Fibroblast of skin of abdomen (primary cell): Measurements from ENCODE around the gene ALPG.
"Not testable (repeated sequence)": the region's sequence is repeated elsewhere in the genome, so short reads cannot be mapped to it uniquely, and the experiment has no call there.

Experiments used
- DNase-seq: peaks from one replicate; pipeline ENCODE4 v3.0.0-alpha.2; 2013

Gene ALPG

DNA sequence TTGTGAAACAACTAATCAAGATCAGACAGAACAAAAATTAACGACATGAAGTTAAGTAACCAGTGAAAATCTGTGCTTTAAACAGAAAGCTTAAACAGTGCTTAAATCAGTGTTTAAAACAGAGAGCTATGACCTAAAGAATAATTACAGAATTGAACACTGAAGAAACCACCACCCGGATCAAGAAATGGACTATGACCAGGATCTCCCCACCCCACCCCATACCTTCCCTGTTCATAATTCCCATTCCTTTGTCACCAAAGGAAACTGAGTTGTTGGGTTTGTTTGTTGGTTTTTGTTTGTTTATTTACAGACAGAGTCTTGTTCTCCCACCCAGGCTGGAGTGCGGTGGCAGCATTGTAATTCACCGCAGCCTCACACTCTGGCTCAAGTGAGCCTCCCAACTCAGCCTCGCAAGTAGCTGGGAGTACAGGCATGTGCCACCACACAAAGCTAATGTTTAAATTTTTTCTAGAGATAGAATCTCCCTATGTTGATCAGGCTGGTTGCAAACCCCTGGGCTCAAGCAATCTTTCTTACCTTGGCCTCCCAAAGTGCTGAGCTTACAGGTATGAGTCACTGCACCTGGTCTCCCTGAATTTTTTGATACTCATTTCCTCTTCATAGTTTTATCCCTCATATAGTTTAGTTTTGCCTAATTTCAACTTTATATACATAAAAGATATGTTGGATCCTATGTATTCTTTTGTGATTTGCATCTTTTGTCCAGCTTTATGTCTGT is 8.2 kb upstream of the ALPG start:
- no peak for DNase-seq

DNA sequence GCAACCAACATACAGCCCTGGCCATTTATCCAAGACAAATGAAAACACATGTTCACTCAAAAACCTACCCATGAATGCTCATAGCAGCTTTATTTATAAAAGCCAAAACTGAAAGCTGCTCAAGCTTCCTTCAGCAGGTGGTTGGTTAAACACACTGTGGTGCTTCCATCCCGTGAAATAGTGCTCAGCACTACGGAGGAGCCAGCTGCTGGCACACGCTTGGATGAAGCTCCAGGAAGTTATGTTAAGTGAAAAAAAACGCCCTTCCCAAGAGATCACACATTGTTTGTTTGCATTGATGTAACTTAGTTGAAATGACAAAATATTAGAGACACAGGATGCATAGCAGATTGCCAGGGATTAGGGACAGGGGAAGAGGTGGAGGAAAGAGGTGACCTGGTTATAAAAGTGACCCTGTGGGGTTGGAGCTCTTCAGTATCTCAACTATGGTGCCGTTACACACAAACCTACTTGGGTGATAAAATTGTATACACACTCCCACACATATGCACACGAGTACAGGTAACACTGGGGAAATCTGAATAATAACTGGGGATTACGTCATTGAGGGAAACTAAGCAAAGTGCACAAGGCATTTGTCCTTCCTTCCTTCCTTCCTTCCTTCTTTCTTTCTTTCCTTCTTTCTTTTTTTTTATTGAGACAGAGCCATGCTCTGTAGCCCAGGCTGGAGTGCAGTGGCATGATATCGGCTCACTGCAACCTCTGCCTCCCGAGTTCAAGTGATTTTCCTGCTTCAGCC is 6.2 kb upstream of the ALPG start:
- no peak for DNase-seq

DNA sequence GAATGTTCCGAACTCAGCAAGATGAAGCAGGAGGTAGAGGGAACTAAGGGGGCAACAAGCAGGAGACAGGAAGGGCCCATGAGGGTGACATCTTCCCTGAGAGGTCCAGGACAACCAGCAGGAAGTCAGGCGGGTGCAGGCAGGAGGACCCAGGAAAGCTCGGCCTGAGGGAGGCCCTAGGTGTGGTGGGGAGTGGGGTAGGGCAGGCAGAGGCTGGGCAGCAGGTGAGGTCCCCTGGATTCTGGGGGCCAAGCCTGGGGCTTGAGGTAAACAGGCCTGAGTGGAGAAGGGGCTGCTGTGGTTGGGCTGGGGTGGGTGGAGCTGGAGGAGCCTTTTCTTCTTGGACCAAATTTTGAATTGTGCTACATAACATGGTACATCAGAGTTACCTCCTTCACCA is 4.1 kb upstream of the ALPG start:
- no peak for DNase-seq

DNA sequence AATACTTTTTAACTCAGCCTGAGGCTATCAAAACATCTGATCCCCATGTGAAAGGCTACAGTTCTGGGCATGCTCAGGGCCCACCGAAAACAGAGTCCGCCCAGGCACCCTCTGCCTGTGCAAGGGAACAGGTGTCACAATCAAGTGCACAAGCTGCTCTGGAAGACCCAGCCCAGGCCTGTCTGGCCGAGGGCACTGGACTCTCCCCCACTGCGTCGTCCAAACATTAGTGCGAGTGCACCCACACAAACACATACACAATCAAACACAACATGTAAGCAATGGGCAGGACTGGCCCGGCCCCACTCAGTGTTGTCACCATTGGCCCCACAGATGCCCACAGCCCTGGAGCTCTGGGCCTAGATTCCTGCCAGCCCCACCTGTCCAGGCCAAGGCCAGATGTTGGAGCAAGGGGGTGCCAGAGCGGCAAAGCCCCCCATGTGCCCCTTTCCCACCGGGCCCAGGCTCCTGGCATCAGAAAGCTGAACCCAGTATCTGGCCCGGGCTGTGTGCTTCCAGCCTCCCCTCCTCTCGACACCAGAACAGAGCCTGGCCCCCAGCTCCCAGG is 617 bp upstream of the ALPG start:
- no peak for DNase-seq

DNA sequence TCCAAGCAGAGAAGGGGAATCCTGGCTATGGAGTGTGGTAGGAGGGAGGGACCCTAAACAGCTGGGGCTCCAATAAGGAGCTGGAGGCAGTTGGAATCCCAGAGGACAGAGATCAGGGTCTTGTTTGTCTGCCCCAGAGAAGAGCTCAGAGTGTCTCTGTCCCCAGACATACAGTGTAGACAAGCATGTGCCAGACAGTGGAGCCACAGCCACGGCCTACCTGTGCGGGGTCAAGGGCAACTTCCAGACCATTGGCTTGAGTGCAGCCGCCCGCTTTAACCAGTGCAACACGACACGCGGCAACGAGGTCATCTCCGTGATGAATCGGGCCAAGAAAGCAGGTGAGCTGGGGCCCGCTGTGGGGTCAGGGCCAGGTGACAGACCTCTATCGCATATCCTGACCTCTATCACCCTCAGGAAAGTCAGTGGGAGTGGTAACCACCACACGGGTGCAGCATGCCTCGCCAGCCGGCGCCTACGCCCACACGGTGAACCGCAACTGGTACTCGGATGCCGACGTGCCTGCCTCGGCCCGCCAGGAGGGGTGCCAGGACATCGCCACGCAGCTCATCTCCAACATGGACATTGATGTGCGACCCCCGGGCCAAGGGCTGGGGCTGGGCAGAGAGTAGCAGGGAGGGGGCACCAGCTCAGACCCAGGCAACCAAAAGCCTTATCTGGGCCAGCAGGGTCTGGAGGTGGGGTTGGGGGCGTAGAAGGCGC is 945 bp downstream of the ALPG start:
- not testable (repeated sequence) for DNase-seq

GRCh38 chr2:232408269-232408668 is 1.6 kb downstream of the ALPG start:
- not testable (repeated sequence) for DNase-seq

DNA sequence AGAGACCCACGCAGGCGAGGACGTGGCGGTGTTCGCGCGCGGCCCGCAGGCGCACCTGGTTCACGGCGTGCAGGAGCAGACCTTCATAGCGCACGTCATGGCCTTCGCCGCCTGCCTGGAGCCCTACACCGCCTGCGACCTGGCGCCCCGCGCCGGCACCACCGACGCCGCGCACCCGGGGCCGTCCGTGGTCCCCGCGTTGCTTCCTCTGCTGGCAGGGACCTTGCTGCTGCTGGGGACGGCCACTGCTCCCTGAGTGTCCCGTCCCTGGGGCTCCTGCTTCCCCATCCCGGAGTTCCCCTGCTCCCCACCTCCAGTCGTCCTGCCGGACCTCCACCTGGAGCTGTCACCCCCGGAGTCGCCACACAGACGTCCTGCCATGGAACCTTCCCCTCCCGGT is 3.0 kb downstream of the ALPG start:
- DNase-seq: not testable (repeated sequence)

DNA sequence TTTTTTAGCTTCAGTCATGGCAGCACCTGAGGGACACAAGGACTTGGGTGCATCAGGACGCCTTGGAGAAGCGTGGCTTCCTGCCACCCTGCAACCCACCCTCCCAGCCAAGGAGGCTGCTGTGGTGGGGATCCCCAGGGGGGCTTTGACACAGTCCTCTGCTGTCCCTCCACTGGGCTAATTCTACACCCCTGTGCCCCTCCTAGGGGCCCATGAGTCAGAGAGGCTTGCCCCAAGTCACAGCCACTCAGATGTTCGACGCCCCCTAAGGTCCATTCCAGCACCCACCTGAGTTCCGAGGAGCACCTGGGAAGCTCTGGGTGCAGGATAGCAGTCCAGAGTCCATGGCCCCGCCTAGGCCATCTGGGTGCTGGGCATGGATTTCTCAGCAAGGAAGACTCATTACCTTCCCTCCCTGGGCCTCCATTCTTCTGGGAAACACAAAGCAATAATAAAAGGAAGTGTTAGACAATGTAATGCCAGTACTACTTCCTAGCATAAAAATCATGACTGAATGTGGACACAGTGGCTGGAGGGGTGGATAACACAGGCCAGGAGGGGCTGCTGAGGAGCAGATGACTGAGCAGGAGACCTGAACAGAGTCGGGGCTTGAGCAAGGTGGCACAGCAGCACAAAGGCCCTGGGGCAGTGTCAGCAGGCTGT is 3.7 kb downstream of the ALPG start:
- no peak for DNase-seq

DNA sequence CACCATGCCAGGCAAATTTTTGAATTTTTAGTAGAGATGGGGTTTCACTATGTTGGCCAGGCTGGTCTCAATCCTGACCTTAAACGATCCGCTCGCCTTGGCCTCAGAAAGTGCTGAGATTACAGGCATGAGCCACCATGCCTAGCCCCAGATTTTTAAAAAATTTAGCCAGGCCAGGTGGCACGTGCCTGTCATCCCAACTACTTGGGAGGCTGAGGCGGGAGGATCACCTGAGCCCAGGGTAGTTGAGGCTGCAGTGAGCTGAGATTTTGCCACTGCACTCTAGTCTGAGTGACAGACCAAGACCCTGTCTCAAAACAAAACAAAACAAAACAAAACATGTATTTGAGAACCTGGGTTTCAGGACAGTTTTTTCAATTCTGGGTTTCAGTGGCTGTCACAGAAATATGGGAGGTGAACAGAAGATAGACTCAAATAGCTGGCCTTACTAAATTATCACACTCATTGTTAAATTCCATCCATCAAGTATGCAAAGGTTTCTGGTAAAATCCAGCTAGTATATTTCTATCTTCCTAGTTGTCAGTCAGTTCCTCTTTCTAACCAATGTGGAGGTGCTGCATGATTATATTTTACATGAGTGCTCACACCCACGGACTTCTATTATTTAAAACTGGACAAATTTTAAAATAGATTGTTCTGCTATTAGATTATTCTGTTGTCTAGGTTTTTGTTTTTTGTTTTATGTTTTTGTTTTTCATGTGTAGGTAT is 5.4 kb downstream of the ALPG start:
- DNase-seq: no peak

DNA sequence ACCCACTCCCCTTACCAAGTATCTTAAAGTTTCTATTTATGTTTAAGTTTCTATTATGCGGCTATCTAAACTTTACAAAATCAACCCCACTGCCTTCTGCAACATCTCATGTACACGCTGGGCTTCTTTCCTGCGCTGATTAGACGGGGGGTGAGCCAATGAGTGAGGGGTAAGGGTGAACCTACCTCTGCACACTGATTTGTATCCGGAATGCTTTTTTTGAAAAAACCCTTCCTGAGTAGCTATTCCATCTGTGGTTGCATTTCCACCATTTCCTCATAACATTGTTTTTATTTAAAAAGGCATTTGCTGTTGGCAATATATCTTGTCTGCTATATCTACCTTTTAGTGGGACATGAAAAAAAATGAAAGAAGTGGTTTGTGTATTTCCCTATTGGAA is 6.3 kb downstream of the ALPG start:
- no peak for DNase-seq

GRCh38 chr2:232415138-232415690 is 8.6 kb downstream of the ALPG start:
- no peak for DNase-seq

- no peak for DNase-seq
These were observed 9.3 kb downstream of the ALPG start for GRCh38 chr2:232415736-232416520.

- DNase-seq: no peak
These were observed 10.2 kb downstream of the ALPG start for GRCh38 chr2:232416521-232417470.

DNA sequence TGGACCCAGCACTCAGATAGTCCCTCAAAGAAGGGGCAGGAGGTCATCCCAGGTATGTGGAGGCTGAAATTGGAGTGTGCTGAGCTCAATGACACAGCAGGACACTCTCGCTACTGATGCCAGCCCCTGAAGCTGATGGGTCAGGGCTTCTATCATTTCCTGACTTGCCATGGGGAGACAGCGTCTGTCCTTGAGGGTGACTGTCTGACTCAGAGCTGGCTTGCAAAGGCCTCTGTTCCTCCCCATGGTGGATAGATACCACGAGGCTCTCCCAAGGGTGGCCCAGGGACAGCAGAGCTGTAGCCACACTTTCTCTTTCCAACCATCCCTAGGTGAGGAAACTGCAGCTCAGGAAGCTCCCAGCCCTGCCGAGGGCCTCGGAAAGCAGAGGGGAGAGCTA is 10.8 kb downstream of the ALPG start:
- DNase-seq: no peak

- DNase-seq: no peak
These were observed 11.4 kb downstream of the ALPG start for GRCh38 chr2:232418056-232418455.

- no peak for DNase-seq
These were observed 12.0 kb downstream of the ALPG start for GRCh38 chr2:232418466-232419244.

DNA sequence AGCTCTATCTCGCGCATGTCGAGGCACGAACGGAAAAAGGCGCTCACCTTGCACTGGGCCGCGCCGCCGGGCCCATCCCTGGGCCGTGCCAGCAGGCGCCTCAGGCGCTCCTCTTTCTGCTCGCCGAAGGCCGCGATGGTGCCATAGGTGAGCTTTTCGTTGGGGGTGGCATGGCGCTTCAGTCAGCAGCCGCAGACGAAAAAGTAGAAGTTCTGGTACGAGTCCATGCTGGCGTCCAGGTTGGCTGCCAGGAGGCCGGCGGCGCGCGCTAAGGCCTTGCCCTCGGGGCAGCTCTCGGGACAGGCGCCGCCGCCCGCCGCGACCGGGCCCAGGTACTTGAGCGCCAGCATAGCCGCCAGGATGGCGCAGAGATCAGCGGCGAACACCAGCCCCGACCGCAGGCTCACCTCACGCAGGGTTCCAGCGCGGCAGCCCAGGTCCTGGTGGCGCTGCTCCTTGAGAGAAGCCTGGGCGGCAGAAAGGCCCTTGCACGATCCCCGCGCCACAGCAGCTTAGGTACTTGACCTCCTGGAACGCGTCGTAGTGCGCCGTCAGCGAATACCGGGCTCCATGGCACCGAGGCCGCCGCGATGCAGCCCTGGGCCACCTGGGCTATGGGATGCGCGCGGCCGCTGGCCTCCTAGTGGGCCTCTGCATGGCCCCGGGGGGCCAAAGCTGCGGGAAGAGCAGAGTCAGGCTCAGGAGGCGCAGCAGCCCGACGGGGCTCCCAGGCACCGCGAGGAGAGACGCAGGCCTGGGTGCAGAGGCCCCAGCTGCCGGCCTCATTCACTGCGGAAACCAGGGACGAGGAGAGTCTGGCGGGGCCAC is 12.8 kb downstream of the ALPG start:
- DNase-seq: no peak

DNA sequence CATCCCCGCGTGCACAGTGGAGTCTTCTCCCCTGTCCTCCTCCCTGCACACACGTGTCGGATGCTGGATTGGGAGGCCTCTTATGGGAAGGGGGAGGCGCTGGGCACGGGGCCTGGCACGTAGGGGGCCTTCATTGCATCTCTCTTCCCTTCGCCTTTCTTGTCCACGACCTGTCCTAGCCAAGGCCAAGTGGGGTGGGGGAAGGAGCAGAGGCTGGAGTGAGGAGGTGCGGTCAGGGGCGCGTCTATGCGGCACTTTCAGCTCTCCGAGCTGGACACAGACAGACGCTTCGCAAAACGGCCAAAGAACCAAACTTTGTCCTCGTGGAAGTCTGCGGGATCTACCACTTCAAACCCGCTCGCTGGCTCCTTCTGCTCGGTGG is 13.4 kb downstream of the ALPG start:
- no peak for DNase-seq
